Colonic mucosa (tissue), 4 donors: ENCODE measurements around the gene SOX5. TPM values are rescaled to one million over a fixed set of nuclear protein-coding genes. Genes with fewer than 3 reads are reported as not detected.
"Not testable (repeated sequence)": the region's sequence is repeated elsewhere in the genome, so short reads cannot be mapped to it uniquely, and the experiment has no call there.

Experiments used
- DNase-seq: peaks from one replicate; pipeline ENCODE4 v3.0.0-alpha.2; 2020
- H3K27ac ChIP-seq: fragments of 200-600 bp; one replicate; pipeline ENCODE4 v1.8.0; 2021
- H3K27me3 ChIP-seq: fragments of 200-600 bp; one replicate; pipeline ENCODE4 v1.8.0; 2021
- H3K36me3 ChIP-seq: fragments of 200-600 bp; one replicate; pipeline ENCODE4 v1.8.0; 2021
- H3K4me1 ChIP-seq: fragments of 200-600 bp; one replicate; pipeline ENCODE4 v1.8.0; 2021; ENCODE audit warnings: mild to moderate bottlenecking
- H3K4me3 ChIP-seq: fragments of 200-600 bp; one replicate; pipeline ENCODE4 v1.8.0; 2021
- H3K9ac ChIP-seq, 2 donors: one replicate each; pipeline ENCODE4 v1.7.0; 2013; ENCODE audit warnings: control low read depth in 2 of 2, low read depth in 2 of 2, low read length in 2 of 2
- H3K9me3 ChIP-seq: fragments of 200-600 bp; one replicate; pipeline ENCODE4 v1.8.0; 2021
- CTCF ChIP-seq: fragments of 200-600 bp; IDR thresholded peaks from one replicate; pipeline ENCODE4 v1.8.0; 2022; ENCODE audit warnings: antibody characterized with exemption, mild to moderate bottlenecking
- intact Hi-C: fragments of 100-400 bp; cut with DNase I; formaldehyde crosslinking; loops from one replicate; pipeline ENCODE4 v1.14.1; 2022
- total RNA-seq, 2 donors: library from RNA; stranded (reverse); fragmentation: NEBNext Ultra II Directional in 1 of 2; extraction: Animal tissue kit (Norgen Biotek cat#: 25700) in 1 of 2; gene quantifications; one replicate each; pipeline ENCODE4 v1.2.1, GENCODE V29; 2021
- donor health status: healthy.
- donor health status: DM: no; HTN: no; CAD: no.
- donor health status: DM: no; HTN: no; CAD: no.

SOX5 gene
- total RNA-seq, 2 donors from 2014 or later, result 1.1 to 1.6 TPM

- DNase-seq, result no peak
- Histone ChIP-seq H3K4me3 (no peak overlapping the region), H3K27me3 (no peaks in the 10 kb centered on the region), H3K4me1 (no peaks in the 10 kb centered on the region), H3K9me3 (no peaks in the 10 kb centered on the region), H3K9ac (no peak overlapping the region), H3K36me3 (no peaks in the 10 kb centered on the region), H3K27ac (no peak overlapping the region)
- no peak for TF ChIP-seq CTCF
- intact Hi-C loops, result no loop called here
Observed at GRCh38 chr12:23525450-23526072, 423.9 kb downstream of the SOX5 start.

- Histone ChIP-seq H3K9ac (no peak overlapping the region), H3K9me3 (no peaks in the 10 kb centered on the region), H3K27ac (no peak overlapping the region), H3K27me3 (no peaks in the 10 kb centered on the region), H3K4me3 (no peak overlapping the region), H3K4me1 (no peaks in the 10 kb centered on the region), H3K36me3 (no peaks in the 10 kb centered on the region)
- no peak for TF ChIP-seq CTCF
- intact Hi-C loops, result no loop called here
- no peak for DNase-seq
Observed at GRCh38 chr12:23523339-23523738, 426.1 kb downstream of the SOX5 start.

- H3K4me1 ChIP-seq, H3K27ac ChIP-seq, intact Hi-C loops, DNase-seq, H3K36me3 ChIP-seq, H3K9ac ChIP-seq, H3K4me3 ChIP-seq, H3K9me3 ChIP-seq, H3K27me3 ChIP-seq: not testable (repeated sequence)
Observed at GRCh38 chr12:23519444-23519843, 430.0 kb downstream of the SOX5 start.

GRCh38 chr12:23515785-23516184, 433.7 kb downstream of the SOX5 start:
- DNase-seq, H3K27ac ChIP-seq, H3K9ac ChIP-seq, H3K9me3 ChIP-seq, intact Hi-C loops, H3K4me3 ChIP-seq, H3K36me3 ChIP-seq, H3K27me3 ChIP-seq, H3K4me1 ChIP-seq: not testable (repeated sequence)

GRCh38 chr12:23510484-23510883, 439.0 kb downstream of the SOX5 start:
- H3K4me1 ChIP-seq, result no peaks in the 10 kb centered on the region
- no peaks in the 10 kb centered on the region for H3K36me3 ChIP-seq
- H3K27me3 ChIP-seq, result no peaks in the 10 kb centered on the region
- intact Hi-C loops, result no loop called here
- no peak overlapping the region for H3K4me3 ChIP-seq
- no peak for TF ChIP-seq CTCF
- no peaks in the 10 kb centered on the region for H3K9me3 ChIP-seq
- H3K27ac ChIP-seq, result no peak overlapping the region
- H3K9ac ChIP-seq, result no peak overlapping the region
- no peak for DNase-seq

GRCh38 chr12:23509832-23510231, 439.6 kb downstream of the SOX5 start:
- H3K27me3 ChIP-seq, result not testable (repeated sequence)

GRCh38 chr12:23507785-23508184, 441.7 kb downstream of the SOX5 start:
- H3K27ac ChIP-seq, H3K36me3 ChIP-seq, H3K9me3 ChIP-seq, intact Hi-C loops, H3K4me1 ChIP-seq, H3K9ac ChIP-seq, H3K4me3 ChIP-seq, H3K27me3 ChIP-seq, DNase-seq: not testable (repeated sequence)

More at GRCh38 chr12:23509832-23510231, 439.6 kb downstream of the SOX5 start:
- H3K4me1 ChIP-seq, H3K9me3 ChIP-seq, H3K4me3 ChIP-seq, intact Hi-C loops, H3K27ac ChIP-seq, DNase-seq, H3K9ac ChIP-seq, H3K36me3 ChIP-seq: not testable (repeated sequence)

GRCh38 chr12:23505736-23506135, 443.7 kb downstream of the SOX5 start:
- H3K9ac ChIP-seq, H3K27ac ChIP-seq, H3K9me3 ChIP-seq, H3K27me3 ChIP-seq, intact Hi-C loops, H3K4me1 ChIP-seq, H3K4me3 ChIP-seq, H3K36me3 ChIP-seq, DNase-seq: not testable (repeated sequence)
